ENCODE measurements around the gene ARCN1.
"Not testable (repeated sequence)": the region's sequence is repeated elsewhere in the genome, so short reads cannot be mapped to it uniquely, and the experiment has no call there.

The ARCN1 gene

DNA sequence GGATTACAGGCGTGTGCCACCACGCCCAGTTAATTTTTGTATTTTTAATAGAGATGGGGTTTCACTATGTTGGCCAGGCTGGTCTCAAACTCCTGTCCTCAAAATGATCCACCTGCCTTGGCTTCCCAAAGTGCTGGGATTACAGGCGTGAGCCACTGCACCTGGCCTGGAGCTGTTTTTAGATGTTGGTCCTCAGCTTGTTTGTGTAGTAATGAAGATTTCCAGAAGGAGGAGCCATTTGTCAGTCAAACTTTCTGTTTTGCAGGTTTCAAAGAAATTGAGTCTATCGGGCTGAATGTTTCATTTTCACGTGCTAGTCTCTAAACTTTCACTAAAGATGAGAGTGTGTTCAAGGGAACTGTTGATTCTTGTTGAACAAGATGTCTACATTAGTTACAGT, 22.8 kb downstream of the ARCN1 start:
- DNase-seq (ENCODE audit: extremely low read depth, insufficient read length); H3K27me3 ChIP-seq (replicated peaks; ENCODE audit: control insufficient read depth, insufficient read depth, low read length); H3K4me3 ChIP-seq (replicated peaks; ENCODE audit: low read depth, low read length): not testable (repeated sequence)
- TF ChIP-seq, protein P1, sequence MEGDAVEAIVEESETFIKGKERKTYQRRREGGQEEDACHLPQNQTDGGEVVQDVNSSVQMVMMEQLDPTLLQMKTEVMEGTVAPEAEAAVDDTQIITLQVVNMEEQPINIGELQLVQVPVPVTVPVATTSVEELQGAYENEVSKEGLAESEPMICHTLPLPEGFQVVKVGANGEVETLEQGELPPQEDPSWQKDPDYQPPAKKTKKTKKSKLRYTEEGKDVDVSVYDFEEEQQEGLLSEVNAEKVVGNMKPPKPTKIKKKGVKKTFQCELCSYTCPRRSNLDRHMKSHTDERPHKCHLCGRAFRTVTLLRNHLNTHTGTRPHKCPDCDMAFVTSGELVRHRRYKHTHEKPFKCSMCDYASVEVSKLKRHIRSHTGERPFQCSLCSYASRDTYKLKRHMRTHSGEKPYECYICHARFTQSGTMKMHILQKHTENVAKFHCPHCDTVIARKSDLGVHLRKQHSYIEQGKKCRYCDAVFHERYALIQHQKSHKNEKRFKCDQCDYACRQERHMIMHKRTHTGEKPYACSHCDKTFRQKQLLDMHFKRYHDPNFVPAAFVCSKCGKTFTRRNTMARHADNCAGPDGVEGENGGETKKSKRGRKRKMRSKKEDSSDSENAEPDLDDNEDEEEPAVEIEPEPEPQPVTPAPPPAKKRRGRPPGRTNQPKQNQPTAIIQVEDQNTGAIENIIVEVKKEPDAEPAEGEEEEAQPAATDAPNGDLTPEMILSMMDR (IDR thresholded peaks at IDR 0.05; ENCODE audit: insufficient read depth, low read length, poor library complexity, severe bottlenecking): peak; percentile 48
- peaks cover 18% of the 10 kb centered on the region for H3K36me3 ChIP-seq (ENCODE audit: control insufficient read depth, insufficient read depth, low read length)

DNA sequence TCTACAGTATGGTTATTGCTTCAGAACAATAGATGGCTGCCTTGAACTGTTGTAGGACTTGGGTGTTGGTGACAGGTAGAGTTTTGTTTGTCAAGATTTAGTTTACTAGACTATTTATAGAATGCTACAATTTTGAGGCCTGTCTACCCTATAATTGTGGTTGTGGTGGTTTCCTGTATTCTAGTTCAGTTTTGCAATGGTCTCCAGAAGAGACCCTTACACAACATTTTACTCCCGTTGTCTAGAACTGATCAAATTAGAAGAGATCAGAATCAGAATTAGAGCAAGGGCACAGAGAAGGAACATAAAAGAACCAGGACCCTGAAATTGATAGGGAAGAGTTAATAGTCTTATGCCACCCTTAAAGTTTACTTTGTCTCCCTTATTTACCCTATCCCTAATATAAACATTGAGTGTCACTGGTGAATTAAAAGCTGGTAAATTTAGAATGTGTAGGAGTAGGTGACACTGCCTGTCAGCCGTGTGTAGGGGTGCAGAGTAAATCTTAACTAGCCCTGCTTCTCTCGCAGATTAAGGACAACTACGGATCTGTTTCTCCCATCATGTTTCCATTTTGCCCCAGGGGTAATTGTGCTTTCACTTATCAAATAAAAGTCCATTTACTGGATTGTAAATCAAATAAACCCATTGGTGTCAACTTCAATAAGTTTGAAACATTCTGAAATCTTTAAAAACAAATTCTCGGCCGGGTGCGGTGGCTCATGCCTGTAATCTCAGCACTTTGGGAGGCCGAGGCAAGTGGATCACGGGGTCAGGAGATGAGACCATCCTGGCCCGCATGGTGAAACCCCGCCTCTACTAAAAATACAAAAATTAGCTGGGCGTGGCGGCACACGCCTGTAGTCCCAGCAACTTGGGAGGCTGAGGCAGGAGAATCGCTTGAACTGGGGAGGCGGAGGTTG, 24.3 kb downstream of the ARCN1 start:
- no peak for DNase-seq (ENCODE audit: extremely low read depth, insufficient read length)
- no peak overlapping the region for H3K4me3 ChIP-seq (replicated peaks; ENCODE audit: low read depth, low read length)
- H3K36me3 ChIP-seq (ENCODE audit: control insufficient read depth, insufficient read depth, low read length): peaks cover 18% of the 10 kb centered on the region
- TF ChIP-seq, protein P1 (IDR thresholded peaks at IDR 0.05; ENCODE audit: insufficient read depth, low read length, poor library complexity, severe bottlenecking): no peak
- H3K27me3 ChIP-seq (replicated peaks; ENCODE audit: control insufficient read depth, insufficient read depth, low read length): no peaks in the 10 kb centered on the region

DNA sequence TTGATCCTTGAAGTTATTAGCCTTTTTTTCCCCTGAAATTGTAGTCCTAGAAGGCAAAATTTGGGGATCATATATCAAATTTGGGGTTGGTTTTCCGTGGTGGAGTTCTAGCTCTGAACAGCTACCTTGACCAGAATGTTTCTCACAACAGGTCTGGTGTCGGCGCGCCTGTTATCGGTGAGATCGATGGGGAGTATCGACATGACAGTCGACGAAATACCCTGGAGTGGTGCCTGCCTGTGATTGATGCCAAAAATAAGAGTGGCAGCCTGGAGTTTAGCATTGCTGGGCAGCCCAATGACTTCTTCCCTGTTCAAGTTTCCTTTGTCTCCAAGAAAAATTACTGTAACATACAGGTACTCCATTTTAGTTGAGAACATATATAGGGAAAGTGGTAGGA, 25.3 kb downstream of the ARCN1 start:
- DNase-seq (ENCODE audit: extremely low read depth, insufficient read length): no peak
- Histone ChIP-seq H3K27me3 (replicated peaks; ENCODE audit: control insufficient read depth, insufficient read depth, low read length) (no peaks in the 10 kb centered on the region), H3K4me3 (replicated peaks; ENCODE audit: low read depth, low read length) (no peak overlapping the region), H3K36me3 (ENCODE audit: control insufficient read depth, insufficient read depth, low read length) (peaks cover 22% of the 10 kb centered on the region)
- TF ChIP-seq, protein P1 (IDR thresholded peaks at IDR 0.05; ENCODE audit: insufficient read depth, low read length, poor library complexity, severe bottlenecking): no peak

- TF ChIP-seq, protein P1 (IDR thresholded peaks at IDR 0.05; ENCODE audit: insufficient read depth, low read length, poor library complexity, severe bottlenecking): no peak
- DNase-seq (ENCODE audit: extremely low read depth, insufficient read length): no peak
- Histone ChIP-seq H3K36me3 (ENCODE audit: control insufficient read depth, insufficient read depth, low read length) (peaks cover 8% of the 10 kb centered on the region), H3K27me3 (replicated peaks; ENCODE audit: control insufficient read depth, insufficient read depth, low read length) (no peaks in the 10 kb centered on the region), H3K4me3 (replicated peaks; ENCODE audit: low read depth, low read length) (no peak overlapping the region)
Observed at GRCh38 chr11:118602331-118602730, 30.1 kb downstream of the ARCN1 start.

- not testable (repeated sequence) for DNase-seq (ENCODE audit: extremely low read depth, insufficient read length); H3K27me3 ChIP-seq (replicated peaks; ENCODE audit: control insufficient read depth, insufficient read depth, low read length); H3K4me3 ChIP-seq (replicated peaks; ENCODE audit: low read depth, low read length); H3K36me3 ChIP-seq (ENCODE audit: control insufficient read depth, insufficient read depth, low read length)
Observed at GRCh38 chr11:118603709-118604108, 31.5 kb downstream of the ARCN1 start.

GRCh38 chr11:118604566-118604965, 32.4 kb downstream of the ARCN1 start:
- Histone ChIP-seq H3K27me3 (replicated peaks; ENCODE audit: control insufficient read depth, insufficient read depth, low read length) (peaks cover 8% of the 10 kb centered on the region), H3K4me3 (replicated peaks; ENCODE audit: low read depth, low read length) (no peak overlapping the region), H3K36me3 (ENCODE audit: control insufficient read depth, insufficient read depth, low read length) (peaks cover 8% of the 10 kb centered on the region)
- TF ChIP-seq, protein P1 (IDR thresholded peaks at IDR 0.05; ENCODE audit: insufficient read depth, low read length, poor library complexity, severe bottlenecking): no peak
- no peak for DNase-seq (ENCODE audit: extremely low read depth, insufficient read length)

Data from GM06990 (cell line).